GM23338 (cell line): ENCODE measurements around the gene NID1. TPM values are rescaled to one million over a fixed set of nuclear protein-coding genes. Genes with fewer than 3 reads are reported as not detected.

Experiments used
- ATAC-seq: fragments of 200-7000 bp; cut with Tn5 transposase; 3 replicates; pipeline ENCODE4 v1.9.1; 2020
- DNase-seq: peaks from one replicate; pipeline ENCODE4 v3.0.0-alpha.2; 2015; ENCODE audit warnings: low spot score
- H2AFZ ChIP-seq: fragments of 200-600 bp; sonication (generic); 2 replicates; pipeline ENCODE4 v1.8.0; 2016; ENCODE audit warnings: antibody characterized with exemption, mild to moderate bottlenecking, moderate library complexity
- H3F3A ChIP-seq: fragments of 200-600 bp; sonication (generic); replicated peaks from 2 replicates; pipeline ENCODE4 v1.8.0; 2017; ENCODE audit warnings: antibody characterized with exemption, mixed run types, low read depth
- H3K27ac ChIP-seq: fragments of 200-600 bp; sonication (generic); 2 replicates; pipeline ENCODE4 v1.6.1; 2016; ENCODE audit warnings: low read depth
- H3K27me3 ChIP-seq: fragments of 200-600 bp; sonication (generic); 2 replicates; pipeline ENCODE4 v1.8.0; 2016; ENCODE audit warnings: mild to moderate bottlenecking, mixed run types, moderate library complexity; ENCODE audit not compliant: insufficient read depth
- H3K36me3 ChIP-seq: fragments of 200-600 bp; sonication (generic); 2 replicates; pipeline ENCODE4 v1.8.0; 2016; ENCODE audit warnings: mild to moderate bottlenecking; ENCODE audit not compliant: insufficient read depth
- H3K4me1 ChIP-seq: fragments of 200-600 bp; sonication (generic); 2 replicates; pipeline ENCODE4 v1.8.0; 2016; ENCODE audit warnings: mild to moderate bottlenecking, moderate library complexity; ENCODE audit not compliant: insufficient read depth
- H3K4me2 ChIP-seq: fragments of 200-600 bp; sonication (generic); 2 replicates; pipeline ENCODE4 v1.7.1; 2017; ENCODE audit warnings: mixed run types
- H3K4me3 ChIP-seq: fragments of 200-600 bp; sonication (generic); 2 replicates; pipeline ENCODE4 v1.6.1; 2016; ENCODE audit warnings: mixed run types
- H3K79me2 ChIP-seq: fragments of 200-600 bp; sonication (generic); replicated peaks from 2 replicates; pipeline ENCODE4 v1.8.0; 2017; ENCODE audit warnings: mild to moderate bottlenecking; ENCODE audit not compliant: insufficient read depth
- H3K9me2 ChIP-seq: fragments of 200-600 bp; sonication (generic); 2 replicates; pipeline ENCODE4 v1.8.0; 2017; ENCODE audit not compliant: insufficient read depth
- H4K20me1 ChIP-seq: fragments of 200-600 bp; sonication (generic); replicated peaks from 2 replicates; pipeline ENCODE4 v1.8.0; 2017; ENCODE audit warnings: mild to moderate bottlenecking; ENCODE audit not compliant: insufficient read depth
- H3K27ac Mint-ChIP-seq: 2 replicates; pipeline ENCODE4 v1.8.0; 2020; ENCODE audit warnings: inconsistent platforms, mild to moderate bottlenecking, moderate library complexity, mixed read lengths
- H3K27me3 Mint-ChIP-seq: 3 replicates; pipeline ENCODE4 v1.8.0; 2022; ENCODE audit warnings: low read depth, mild to moderate bottlenecking, moderate library complexity, mixed read lengths, inconsistent platforms; ENCODE audit not compliant: insufficient read depth, poor library complexity
- H3K36me3 Mint-ChIP-seq: 3 replicates; pipeline ENCODE4 v1.8.0; 2021; ENCODE audit warnings: low read depth, mild to moderate bottlenecking, inconsistent platforms, moderate library complexity, mixed read lengths
- H3K4me1 Mint-ChIP-seq: 3 replicates; pipeline ENCODE4 v1.8.0; 2020; ENCODE audit warnings: mild to moderate bottlenecking, inconsistent platforms, mixed read lengths
- H3K4me3 Mint-ChIP-seq: 3 replicates; pipeline ENCODE4 v1.8.0; 2021; ENCODE audit warnings: moderate library complexity, mild to moderate bottlenecking, inconsistent platforms, mixed read lengths
- H3K9me3 Mint-ChIP-seq: 3 replicates; pipeline ENCODE4 v1.8.0; 2020; ENCODE audit warnings: moderate library complexity, mild to moderate bottlenecking, inconsistent platforms, mixed read lengths
- CREB1 ChIP-seq: fragments of 250-450 bp; sonication (Bioruptor Pico); IDR thresholded peaks from 2 replicates; pipeline ENCODE4 v1.5.0; 2020; ENCODE audit warnings: low read depth, mild to moderate bottlenecking, moderate library complexity
- CTCF ChIP-seq, 2 experiments: fragments of 200-600 bp in 1 of 2; sonication (generic) in 1 of 2; conservative IDR thresholded peaks; 2 replicates each; pipeline versions ENCODE4 v1.5.1 to v1.6.1; 2016 to 2017; ENCODE audit warnings: antibody characterized with exemption in 2 of 2, low read depth in 2 of 2, mild to moderate bottlenecking in 2 of 2, moderate library complexity in 1 of 2
- EZH2 ChIP-seq: fragments of 200-600 bp; sonication (generic); IDR thresholded peaks from one replicate; pipeline ENCODE4 v1.8.0; 2017; ENCODE audit warnings: antibody characterized with exemption, mild to moderate bottlenecking, low read depth; ENCODE audit not compliant: unreplicated experiment
- EZH2phosphoT487 ChIP-seq: fragments of 200-600 bp; sonication (generic); IDR thresholded peaks from one replicate; pipeline ENCODE4 v1.8.1; 2018; ENCODE audit warnings: antibody characterized with exemption; ENCODE audit not compliant: unreplicated experiment
- JUNB ChIP-seq: IDR thresholded peaks from one replicate; pipeline ENCODE4 v1.6.1; 2016; ENCODE audit warnings: antibody characterized with exemption; ENCODE audit not compliant: unreplicated experiment
- NANOG ChIP-seq: IDR thresholded peaks from 2 replicates; pipeline ENCODE4 v1.6.1; 2016; ENCODE audit warnings: antibody characterized with exemption, borderline replicate concordance
- POLR2AphosphoS5 ChIP-seq: IDR thresholded peaks from 2 replicates; pipeline ENCODE4 v1.6.1; 2016; ENCODE audit warnings: antibody characterized with exemption, low read depth
- ZNF114 ChIP-seq: fragments of 250-450 bp; sonication (Bioruptor Pico); IDR thresholded peaks from 2 replicates; pipeline ENCODE4 v1.5.0; 2020; ENCODE audit warnings: mild to moderate bottlenecking, moderate library complexity
- ZNF331 ChIP-seq: fragments of 250-450 bp; sonication (Bioruptor Pico); IDR thresholded peaks from 2 replicates; pipeline ENCODE4 v1.5.0; 2020; ENCODE audit warnings: low read depth, mild to moderate bottlenecking, moderate library complexity
- polyA plus RNA-seq: library from polyadenylated mRNA; unstranded; fragments of >200 nt; fragmentation: Nextera tagmentation; extraction: Ambion mirVana; gene quantifications from 2 replicates; pipeline ENCODE4 v1.2.1, GENCODE V29; 2016
- total RNA-seq: library from RNA; depleted of rRNA; stranded (reverse); fragments of >200 nt; shearing (Covaris generic); gene quantifications from 2 replicates; pipeline ENCODE4 v1.2.3, GENCODE V29; 2014
- TF ChIP-seq, protein P1 (sequence below): IDR thresholded peaks from 2 replicates; pipeline ENCODE4 v1.6.1; 2016; ENCODE audit warnings: antibody characterized with exemption

The NID1 gene
- total and polyA plus RNA-seq, 2 experiments from 2014 or later, result 7.1 to 32.5 TPM

DNA sequence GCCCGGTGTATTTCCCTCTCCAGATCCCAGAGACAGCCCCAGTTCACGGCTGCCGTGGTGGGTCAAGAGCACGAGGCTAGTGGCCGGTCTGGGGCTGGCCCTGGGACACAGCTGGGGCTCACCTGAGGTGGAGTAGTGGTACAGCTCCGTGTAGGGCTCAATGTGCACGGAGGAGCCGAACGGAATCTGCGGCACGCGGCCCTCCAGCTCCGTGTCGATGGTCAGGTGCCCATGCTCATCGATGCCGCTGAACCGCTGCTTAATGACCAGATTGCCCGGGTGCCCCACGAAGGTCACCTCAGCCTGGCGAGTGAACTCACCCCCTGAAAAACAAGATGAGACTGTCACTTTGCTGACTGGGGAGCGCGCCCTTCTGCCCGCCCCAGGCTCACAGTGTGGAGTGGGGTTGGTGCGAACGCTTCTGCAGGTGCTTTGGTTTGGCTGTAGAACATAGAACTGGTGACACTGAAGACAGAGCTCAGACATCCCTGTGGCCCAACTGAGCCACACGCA lies 35.4 kb downstream of the NID1 start:
- H3K27me3 ChIP-seq, result no peaks in the 10 kb centered on the region
- no peaks in the 10 kb centered on the region for H3F3A ChIP-seq
- H3K36me3 ChIP-seq, result no peaks in the 10 kb centered on the region
- Mint-ChIP-seq H3K4me1 (no peaks in the 10 kb centered on the region), H3K36me3 (peaks cover 10% of the 10 kb centered on the region; the same call in 2 of the 3 replicates), H3K4me3 (no peak overlapping the region), H3K27me3 (peaks cover 1% of the 10 kb centered on the region), H3K9me3 (no peaks in the 10 kb centered on the region), H3K27ac (no peak overlapping the region)
- H4K20me1 ChIP-seq, result no peaks in the 10 kb centered on the region
- no peaks in the 10 kb centered on the region for H3K4me1 ChIP-seq
- no peaks in the 10 kb centered on the region for H3K79me2 ChIP-seq
- no peak overlapping the region for H3K4me2 ChIP-seq
- H2AFZ ChIP-seq, result no peak overlapping the region
- DNase-seq (no peak), ATAC-seq (no peak)
- no peaks in the 10 kb centered on the region for H3K9me2 ChIP-seq
- no peak overlapping the region for H3K4me3 ChIP-seq
- TF ChIP-seq, protein P1, sequence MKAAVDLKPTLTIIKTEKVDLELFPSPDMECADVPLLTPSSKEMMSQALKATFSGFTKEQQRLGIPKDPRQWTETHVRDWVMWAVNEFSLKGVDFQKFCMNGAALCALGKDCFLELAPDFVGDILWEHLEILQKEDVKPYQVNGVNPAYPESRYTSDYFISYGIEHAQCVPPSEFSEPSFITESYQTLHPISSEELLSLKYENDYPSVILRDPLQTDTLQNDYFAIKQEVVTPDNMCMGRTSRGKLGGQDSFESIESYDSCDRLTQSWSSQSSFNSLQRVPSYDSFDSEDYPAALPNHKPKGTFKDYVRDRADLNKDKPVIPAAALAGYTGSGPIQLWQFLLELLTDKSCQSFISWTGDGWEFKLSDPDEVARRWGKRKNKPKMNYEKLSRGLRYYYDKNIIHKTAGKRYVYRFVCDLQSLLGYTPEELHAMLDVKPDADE, result no peak
- TF ChIP-seq ZNF114 (CRISPR knock-in tag), result no peak
- H3K27ac ChIP-seq, result no peak overlapping the region

GRCh38 chr1:236027104-236027503 lies 37.8 kb downstream of the NID1 start:
- no peak overlapping the region for H3K27ac ChIP-seq
- no peaks in the 10 kb centered on the region for H3K27me3 ChIP-seq
- no peaks in the 10 kb centered on the region for H3K4me1 ChIP-seq
- H3K4me2 ChIP-seq, result no peak overlapping the region
- no peak overlapping the region for H2AFZ ChIP-seq
- H3K79me2 ChIP-seq, result no peaks in the 10 kb centered on the region
- TF ChIP-seq, protein P1, result no peak
- TF ChIP-seq JUNB (no peak), POLR2AphosphoS5 (no peak), EZH2phosphoT487 (no peak), NANOG (no peak), CREB1 (CRISPR knock-in tag) (no peak), EZH2 (no peak), CTCF (conservative IDR thresholded peaks at IDR 0.05; ENCODE audit: low read depth in 2 of 2) (no peak), ZNF331 (CRISPR knock-in tag) (no peak)
- Mint-ChIP-seq H3K27me3 (no peaks in the 10 kb centered on the region), H3K36me3 (peaks cover 12% of the 10 kb centered on the region; the same call in 2 of the 3 replicates), H3K4me3 (no peak overlapping the region), H3K27ac (no peak overlapping the region), H3K9me3 (no peaks in the 10 kb centered on the region), H3K4me1 (no peaks in the 10 kb centered on the region)
- H3K9me2 ChIP-seq, result no peaks in the 10 kb centered on the region
- DNase-seq, result no peak
- ATAC-seq, result no peak
- H3K36me3 ChIP-seq, result 0 out of 2 replicates have a peak, but pooled peaks cover 2% of the 10 kb centered on the region
- no peak overlapping the region for H3K4me3 ChIP-seq
- no peaks in the 10 kb centered on the region for H3F3A ChIP-seq
- H4K20me1 ChIP-seq, result no peaks in the 10 kb centered on the region
